ENCODE results near the gene IQGAP2. TPM values are rescaled to one million over a fixed set of nuclear protein-coding genes. Genes with fewer than 3 reads are reported as not detected.

IQGAP2 gene
- total RNA-seq, 1 donor from 2014 or later: 92.8 TPM

DNA sequence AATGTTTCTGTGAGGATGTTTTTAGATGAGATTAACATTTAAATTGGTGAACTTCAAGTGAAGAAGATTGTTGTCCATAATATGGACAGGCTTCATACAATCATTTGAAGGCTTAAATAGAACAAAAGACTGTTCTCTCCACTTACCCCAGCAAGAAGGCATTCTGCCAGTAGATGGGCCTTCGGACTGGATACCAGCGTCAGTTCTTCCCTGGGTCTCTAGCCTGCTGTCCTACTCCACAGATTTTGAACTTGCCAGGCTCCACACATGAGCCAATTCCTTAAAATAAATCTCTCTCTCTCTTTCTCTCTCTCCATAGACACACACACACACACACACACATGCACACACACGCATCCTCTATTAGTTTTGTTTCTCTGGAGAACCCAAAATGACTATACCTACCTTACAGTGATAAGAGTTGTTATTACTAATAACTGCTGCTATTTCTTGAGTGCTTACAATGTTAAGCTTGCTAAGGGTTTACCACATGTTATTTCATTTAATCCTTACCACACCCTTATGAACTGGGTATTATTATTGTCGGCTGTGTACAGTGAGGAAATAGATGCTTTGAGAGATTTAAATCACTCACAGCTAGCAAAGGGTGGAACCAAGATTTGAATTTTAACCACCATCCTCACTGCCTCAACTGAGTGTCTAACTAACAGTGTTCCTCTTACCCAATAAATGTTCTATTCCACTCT is 19.8 kb upstream of the IQGAP2 start:
- intact Hi-C loops (cut with micrococcal nuclease): no loop called here

DNA sequence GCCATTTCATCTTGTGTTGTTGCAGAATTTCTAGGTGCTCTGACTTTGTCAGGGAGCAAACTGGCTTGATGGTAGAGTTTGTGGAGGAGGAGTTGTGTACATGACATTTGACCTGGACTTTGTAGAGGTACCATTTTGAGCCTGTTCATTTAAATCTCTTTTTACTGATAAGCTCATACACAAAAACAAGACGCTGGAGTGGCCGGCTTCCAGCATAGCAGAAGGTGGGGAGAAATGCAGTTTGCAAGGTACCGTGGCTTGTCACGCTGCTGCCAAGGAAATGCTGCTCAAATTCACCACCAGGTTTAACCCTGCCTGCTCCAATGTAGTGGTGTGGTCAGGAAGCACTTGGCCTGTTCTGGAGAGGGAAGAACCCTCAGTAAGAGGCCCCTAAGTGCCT is 18.9 kb upstream of the IQGAP2 start:
- intact Hi-C loops (cut with micrococcal nuclease): no loop called here

DNA sequence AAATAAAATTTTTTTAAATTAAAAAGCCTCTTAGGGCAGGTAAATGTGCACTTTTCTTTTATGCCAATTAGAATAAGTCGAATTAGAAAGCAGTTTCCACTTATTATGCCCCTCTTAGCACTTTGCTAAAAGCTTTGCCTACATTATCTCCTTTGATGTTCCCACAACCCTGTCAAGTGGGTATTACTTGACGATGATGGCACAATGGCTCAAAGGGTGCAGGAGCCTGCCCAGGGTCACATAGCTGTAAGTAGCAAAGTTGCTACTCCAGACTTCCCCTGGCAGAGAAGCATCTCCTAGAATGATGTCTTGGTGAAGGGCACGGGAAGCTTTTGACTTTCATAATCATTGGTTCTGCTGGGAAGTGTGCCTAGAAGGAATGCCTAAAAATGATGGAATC is 18.4 kb upstream of the IQGAP2 start:
- intact Hi-C loops (cut with micrococcal nuclease): no loop called here

DNA sequence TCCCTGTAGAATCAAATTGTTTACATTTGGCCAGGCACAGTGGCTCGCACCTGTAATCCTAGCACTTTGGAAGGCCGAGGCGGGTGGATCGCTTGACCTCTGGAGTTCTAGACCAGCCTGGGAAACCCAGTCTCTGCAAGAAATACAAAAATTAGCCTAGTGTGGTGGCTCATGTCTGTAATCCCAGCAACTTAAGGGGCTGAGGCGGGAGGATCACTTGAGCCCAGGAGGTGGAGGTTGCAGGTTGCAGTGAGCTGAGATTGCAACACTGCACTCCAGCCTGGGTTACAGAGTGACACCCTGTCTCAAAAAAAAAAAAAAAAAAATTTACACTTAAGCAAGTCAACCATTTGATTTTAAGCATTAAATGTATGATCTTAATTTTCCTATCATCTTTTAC is 17.5 kb upstream of the IQGAP2 start:
- intact Hi-C loops (cut with micrococcal nuclease): no loop called here

DNA sequence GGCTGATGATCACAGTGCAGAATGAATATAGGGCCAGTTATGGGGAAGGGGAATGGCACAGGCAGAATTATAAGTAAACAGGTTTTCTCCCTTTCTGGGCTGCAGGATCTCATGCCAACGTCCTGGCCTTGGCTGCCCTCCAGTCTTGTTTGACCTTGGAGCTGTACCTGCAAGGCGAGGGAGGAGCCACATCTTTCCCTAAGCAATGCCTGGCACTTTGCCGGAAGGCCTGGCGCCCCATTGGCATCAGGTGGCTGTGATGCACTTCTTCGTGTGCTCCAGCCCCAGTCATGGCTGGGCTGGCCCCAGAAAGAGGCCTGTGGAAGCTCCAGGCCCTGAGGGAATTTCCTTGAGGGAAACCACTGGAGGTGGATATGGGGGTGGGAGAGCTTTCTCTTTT is 16.7 kb upstream of the IQGAP2 start:
- intact Hi-C loops (cut with micrococcal nuclease): no loop called here

DNA sequence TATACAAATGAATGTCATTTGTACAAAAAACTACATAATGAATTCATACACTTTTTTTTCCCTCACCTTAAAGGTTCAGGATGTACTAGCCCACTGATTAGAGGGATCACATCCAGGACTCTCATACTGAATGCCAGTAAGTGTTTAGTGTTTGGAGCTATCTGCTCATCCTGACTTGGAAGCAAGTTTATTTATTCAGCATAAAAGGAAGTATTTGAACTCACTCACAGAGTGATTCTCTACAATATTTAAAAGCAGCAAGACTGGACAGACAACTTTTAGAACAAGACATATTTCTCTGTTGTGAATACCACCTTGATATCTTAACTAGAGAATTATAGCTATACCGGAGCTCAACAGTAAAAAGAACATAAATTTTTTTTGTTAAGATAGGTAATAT is 14.8 kb upstream of the IQGAP2 start:
- intact Hi-C loops (cut with micrococcal nuclease): no loop called here

DNA sequence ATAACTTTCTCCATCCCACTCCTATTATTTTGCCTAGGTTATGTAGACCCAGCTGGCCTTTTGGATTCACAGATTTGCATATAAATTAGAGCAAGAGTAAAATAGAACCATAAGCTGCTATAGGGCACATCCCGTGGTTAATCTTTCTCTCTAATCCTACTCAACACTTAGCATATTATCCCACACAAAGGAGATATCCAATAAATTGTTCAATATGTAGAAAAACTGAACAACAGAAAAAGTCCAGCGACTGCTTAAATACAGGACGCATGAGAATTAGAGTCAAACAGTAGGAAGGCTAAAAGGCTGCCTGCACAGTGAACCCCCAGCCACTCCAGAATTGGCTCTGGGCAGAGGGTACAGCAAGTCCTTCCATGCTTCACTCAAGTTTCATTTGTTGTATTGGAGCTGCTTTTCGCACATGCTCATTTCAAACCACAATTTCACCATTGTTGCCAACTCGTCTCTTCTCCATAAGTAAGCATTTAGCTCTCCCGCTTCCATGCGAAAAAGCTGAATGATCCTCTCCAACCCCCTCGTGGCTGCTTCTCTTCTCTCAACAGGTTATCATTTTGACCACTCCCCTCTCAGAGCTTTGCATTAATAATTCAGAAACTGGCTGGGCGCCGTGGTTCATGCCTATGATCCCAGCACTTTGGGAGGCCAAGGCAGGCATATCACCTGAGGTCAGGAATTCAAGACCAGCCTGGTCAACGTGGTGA is 14.1 kb upstream of the IQGAP2 start:
- intact Hi-C loops (cut with micrococcal nuclease): no loop called here

DNA sequence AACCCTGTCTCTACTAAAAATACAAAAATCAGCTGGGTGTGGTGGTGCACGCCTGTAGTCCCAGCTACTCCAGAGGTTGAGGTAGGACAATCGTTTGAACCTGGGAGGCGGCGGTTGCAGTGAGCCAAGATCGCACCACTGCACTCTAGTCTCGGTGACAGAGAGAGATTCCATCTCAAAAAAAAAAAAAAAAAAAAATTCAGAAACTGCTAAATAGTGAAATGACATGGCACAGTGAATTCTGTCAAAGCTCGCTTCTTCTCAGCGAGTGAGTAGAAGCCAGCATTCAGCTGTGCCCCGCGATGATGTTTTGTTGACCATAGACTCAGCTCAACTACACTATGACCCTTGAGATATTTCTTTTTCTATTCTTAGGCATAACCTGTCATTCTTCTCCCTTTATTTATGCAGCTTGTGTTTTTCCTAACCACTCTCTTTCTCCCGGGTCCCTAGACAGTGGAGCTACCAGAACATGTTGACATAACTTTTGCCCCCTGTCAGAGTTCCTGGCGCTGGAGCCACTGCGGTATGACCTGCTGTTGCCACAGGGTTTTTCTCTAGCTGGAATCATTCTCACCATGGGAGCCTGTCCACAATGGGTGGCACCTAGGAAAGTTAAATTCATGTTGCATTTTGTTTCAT is 13.5 kb upstream of the IQGAP2 start:
- intact Hi-C loops (cut with micrococcal nuclease): no loop called here

DNA sequence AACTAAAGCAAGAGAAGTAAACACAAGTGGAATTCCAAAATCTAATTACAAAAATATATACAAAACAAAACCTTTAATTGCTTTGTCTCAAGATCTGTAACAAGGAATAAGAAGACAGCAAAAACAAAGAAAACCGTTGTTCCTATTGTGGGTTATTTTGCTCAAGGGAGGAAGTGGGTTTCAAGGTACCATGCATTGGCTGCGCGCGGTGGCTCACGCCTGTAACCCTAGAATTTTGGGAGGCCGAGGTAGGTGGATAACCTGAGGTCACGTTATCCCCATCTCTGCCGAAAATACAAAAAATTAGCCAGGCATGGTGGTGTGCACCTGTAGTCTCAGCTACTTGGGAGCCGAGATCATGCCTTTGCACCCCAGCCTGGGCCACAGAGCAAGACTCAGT is 12.1 kb upstream of the IQGAP2 start:
- intact Hi-C loops (cut with micrococcal nuclease): no loop called here

DNA sequence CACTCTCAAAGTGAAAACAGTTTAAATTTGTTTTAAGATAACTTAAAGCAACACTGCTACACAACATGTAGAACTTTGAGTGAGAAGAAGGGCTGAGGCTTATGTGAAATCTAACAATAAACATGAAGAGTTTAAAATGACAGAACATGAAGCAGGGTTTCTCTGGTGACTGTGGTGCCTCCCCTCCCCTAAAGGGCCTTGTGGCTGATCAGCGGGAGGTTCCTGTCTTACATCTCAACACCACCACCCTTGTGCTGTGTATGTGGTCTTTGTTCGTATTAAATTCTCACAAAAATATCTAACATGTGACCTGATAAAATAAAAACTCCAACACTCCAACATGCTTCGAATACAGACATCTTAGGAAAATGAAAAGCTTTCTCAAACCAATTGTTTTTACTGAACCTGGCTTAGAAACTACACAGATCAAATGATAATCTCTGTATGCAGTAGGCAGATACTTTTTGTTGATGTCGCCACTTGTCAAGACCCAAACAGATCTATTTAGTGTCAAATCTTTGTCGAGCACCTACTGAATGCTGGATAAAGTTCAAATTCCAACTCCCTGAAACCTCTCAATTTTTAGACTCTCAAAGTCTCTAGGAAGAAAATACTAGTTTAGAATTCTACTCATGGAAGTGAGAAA is 9.9 kb upstream of the IQGAP2 start:
- intact Hi-C loops (cut with micrococcal nuclease): loop anchor here (1.0 kb wide), 1 partner anchor 8 kb away; no protein-coding TSS in a partner anchor

DNA sequence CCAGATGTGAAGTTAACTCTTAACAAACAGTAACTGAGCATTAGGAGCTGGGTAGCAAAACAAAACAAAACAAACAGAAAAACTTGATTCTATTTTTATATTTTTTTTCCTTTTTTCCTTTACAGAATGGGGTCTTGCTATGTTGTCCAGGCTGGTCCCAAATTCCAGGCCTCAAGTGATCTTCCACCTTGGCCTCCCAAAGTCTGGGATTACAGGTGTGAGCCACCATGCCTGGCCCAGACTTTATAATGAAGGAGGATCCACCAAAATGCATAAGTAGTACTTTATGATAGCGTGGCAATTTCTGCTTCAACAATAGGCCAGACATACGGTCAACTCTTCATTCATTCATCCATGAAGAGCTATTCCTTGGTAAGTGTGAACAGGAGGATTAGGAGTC is 5.9 kb upstream of the IQGAP2 start:
- intact Hi-C loops (cut with micrococcal nuclease): no loop called here

DNA sequence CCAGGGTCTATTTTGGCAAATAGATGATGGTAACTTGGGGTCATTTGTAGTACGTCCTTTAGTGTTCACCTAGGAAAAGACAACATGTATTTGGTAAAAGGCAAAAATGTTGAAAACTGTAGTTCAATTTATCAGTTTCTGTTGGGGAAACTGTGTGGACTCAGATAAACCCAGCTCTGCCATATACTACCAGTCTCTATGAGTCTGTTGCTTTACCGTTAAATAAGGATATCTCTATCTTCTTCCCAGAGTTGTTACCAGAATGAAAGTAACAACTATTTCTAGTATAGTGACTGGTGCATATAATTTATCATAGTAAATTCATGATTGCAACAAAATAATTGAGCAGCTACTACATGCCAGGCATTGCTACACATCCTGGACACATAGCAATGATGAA is 3.8 kb upstream of the IQGAP2 start:
- intact Hi-C loops (cut with micrococcal nuclease): no loop called here

DNA sequence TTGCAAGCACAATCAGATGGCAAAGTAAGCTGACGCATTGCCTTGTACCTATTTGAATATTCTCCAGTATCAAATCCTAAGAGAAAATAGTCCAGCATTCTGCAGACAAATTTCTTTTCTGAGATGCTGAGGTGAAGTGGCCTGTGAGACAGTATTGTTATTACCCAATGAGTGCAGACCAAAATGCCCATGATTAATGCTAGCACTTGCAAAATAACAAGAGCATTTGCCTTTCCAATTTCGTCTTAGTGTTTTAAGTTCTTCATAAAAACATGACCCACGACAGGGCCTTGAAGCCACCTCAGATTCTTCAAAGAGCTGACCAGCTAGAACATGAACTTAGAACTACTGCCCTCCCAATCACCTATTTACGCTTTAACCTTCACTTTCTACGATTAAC is 2.6 kb upstream of the IQGAP2 start:
- intact Hi-C loops (cut with micrococcal nuclease): loop anchor here (5.0 to 10.0 kb wide), 8 partner anchors 316 to 1826 kb away; partner anchors contain the start of genes AGGF1, ANKRD31, GCNT4 and GFM2

DNA sequence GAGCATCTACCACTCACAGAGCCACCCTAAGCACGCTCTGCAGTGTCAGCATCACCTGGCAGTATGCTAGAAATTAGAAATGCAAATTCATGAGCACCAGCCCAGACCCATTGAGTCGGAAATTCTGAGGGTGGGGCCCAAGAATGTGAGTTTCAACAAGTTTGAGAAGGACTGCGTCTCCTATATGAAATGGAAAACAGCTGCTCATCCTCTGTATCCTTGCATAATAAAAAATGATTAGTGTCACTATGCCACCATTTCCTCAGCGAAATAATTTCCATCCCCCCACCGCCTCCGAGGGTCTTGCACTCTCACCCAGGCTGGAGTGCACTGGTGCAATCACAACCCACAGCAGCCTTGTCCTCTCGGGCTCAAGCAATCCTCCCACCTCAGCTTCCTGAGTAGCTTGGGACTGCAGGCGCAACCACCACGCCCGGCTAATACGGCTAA is 1.3 kb upstream of the IQGAP2 start:
- intact Hi-C loops (cut with micrococcal nuclease): loop anchor here (1.0 to 10.0 kb wide), 18 partner anchors 9 to 1827 kb away; partner anchors contain the start of genes AGGF1, ANKRD31, CERT1 and GCNT4

DNA sequence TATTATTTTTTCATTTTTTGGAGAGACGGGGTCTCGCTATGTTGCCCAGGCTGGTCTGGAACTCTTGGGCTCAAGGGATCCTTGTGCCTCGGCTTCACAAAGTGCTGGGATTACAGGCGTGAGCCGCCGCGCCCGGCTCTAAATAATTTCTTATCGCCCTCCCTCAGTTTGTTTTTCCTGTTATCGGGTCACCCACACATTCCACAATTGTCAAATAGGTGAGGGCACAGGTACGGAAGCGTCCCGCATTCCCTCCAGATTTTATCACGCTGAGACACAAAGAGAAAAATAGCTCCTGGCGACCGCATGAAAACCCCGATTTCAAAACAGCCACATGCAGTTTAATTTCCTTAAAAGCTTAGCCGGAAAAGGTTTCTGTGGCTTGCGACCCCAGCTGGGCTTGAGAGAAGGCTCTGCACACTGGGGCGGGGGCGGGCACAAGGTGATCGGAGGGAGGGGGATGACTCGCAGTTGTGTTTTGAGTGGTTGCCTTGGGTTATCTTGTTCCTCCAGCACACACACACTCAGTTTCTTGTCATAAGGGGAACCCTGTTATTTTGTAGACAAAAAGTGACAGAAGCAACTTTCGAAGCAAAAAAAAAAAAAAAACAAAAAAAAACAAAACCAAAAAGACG is 717 bp upstream of the IQGAP2 start:
- intact Hi-C loops (cut with micrococcal nuclease): loop anchor here (1.0 to 10.0 kb wide), 17 partner anchors 34 to 1828 kb away; partner anchors contain the start of genes AGGF1, ANKRD31, CERT1 and GCNT4

DNA sequence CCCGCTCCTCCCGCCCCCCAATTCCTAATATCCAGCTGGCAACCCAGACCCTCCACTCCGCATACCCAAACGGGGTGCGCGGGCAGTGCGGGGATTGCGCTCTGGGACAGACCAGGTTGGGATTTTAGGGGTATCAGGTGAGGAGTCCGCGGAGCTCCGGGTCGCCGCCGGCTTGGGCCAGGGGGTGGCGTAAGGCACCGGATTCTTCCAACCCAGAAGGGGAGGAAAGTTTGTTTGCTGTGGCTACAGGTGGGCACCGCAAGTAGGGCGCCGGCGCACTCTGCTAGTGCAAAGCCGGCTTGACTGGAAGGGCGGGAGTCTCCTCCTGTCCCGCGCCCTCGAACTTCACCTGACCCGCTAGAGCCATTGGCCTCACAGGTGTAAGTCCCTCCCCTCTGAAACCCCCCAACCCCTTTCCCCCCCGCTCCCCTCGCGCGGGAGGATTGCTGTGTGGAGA is 709 bp downstream of the IQGAP2 start:
- intact Hi-C loops (cut with micrococcal nuclease): loop anchor here (1.0 to 10.0 kb wide), 15 partner anchors 70 to 1829 kb away; partner anchors contain the start of genes AGGF1, ANKRD31, GCNT4 and GFM2

DNA sequence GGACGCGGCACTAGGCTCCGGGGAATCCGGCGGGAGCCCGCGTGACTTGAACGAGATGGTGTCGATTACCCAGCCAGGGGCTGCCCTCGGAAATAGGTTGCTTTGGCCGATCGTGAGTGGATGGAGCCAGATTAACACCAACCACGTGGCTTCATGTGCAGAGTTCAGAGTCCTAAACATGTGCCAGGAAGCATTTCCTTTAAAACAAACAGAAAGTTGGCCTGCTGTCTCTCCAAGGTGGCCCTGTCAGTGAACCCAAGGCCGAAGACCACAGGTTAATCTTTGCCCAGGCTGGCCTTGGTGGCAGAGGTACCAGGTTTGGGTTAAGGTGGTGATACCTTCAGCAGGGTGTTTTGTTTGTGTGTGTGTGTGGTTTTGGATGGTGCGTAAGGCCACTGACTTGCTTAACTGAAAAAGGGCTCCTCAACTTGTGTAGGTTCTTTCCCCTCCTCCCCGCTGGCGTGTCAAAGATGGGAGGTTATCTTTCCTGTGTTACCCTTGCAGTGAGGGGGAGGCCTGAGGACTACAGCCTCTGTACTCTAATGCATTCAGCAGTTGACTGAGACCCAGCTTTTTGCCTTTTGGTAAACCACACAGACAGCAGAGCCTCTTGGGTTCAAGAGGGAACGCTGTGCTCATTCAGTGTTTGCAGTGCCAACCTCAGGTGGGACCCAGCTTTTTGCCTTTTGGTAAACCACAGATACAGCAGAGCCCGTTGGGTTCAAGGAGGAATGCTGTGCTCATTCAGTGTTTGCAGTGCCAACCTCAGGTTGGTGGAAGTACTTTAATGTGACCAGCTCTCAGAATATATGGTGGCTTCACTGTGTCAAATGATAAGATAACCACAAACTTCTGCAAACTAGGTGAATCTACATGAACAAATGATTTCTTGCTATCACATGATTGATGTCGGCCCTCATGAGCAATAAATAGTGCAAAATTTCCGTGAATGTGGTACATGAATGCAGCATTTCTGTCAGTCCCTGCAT is 1.4 kb downstream of the IQGAP2 start:
- intact Hi-C loops (cut with micrococcal nuclease): loop anchor here (1.0 to 10.0 kb wide), 14 partner anchors 69 to 1830 kb away; partner anchors contain the start of genes AGGF1, ANKRD31, GCNT4 and GFM2

DNA sequence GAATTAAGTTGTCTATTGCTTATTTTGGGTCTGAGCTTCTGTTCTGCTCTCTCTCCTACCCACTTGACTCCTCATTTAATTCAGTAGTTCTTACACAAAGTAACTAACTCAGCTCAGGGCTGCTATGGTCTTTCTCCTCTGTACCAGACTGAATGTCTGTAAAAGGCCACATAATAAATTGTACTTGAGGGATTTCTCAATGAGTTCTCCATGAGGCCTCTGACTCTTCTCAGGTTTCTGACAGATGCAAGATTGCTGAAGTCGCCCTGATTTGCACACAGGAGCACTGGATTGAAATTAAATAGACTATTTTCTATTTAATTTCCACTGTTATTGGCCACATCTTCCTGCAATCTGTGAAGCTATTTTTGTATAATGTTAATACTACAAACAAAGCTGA is 2.9 kb downstream of the IQGAP2 start:
- intact Hi-C loops (cut with micrococcal nuclease): loop anchor here (1.0 to 10.0 kb wide), 4 partner anchors 12 to 1831 kb away; partner anchors contain the start of gene SV2C

DNA sequence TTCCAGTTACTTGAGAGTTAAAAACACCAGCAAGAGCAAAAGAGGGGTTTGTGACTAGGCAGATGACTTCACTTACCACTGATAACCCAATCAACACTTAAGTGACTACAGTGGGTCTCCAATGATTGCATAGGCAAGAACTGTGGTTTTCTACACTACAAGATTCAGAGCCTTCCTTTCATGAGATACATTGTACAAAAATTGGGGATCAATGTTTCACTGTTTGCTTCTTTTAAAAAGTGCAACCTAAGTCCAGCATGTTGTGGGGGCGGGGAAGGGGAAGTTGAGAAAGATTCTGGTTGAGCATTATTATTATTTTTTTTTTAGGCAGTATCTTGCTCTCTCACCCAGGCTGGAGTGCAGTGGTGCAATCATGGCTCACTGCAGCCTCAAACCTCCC is 3.6 kb downstream of the IQGAP2 start:
- intact Hi-C loops (cut with micrococcal nuclease): loop anchor here (1.0 to 10.0 kb wide), 4 partner anchors 12 to 1832 kb away; partner anchors contain the start of gene SV2C
